Activated CD4-positive, alpha-beta T cell treated with anti-CD3 and anti-CD28 coated beads, Interleukin-2, amount 50 U/mL, for 4 hours (primary cell): ENCODE results near the gene INHBA.

Experiments used
- DNase-seq, 2 experiments: peaks; one replicate each; pipeline ENCODE4 v3.0.0-alpha.2; 2020

INHBA gene

GRCh38 chr7:41702635-41703371 is at the start of gene INHBA:
INHBA (minus strand) TSS chr7:41703090; CDS start chr7:41700374, 2,716 bp downstream.
- DNase-seq = no peak

GRCh38 chr7:41752615-41753014 is 49.7 kb upstream of the INHBA start:
- DNase-seq = no peak

- DNase-seq = no peak
These were observed 48.0 kb upstream of the INHBA start for GRCh38 chr7:41750661-41751540.

GRCh38 chr7:41747961-41748360 is 45.1 kb upstream of the INHBA start:
- DNase-seq = no peak

- no peak for DNase-seq
These were observed 42.6 kb upstream of the INHBA start for GRCh38 chr7:41745451-41745850.

GRCh38 chr7:41744161-41744560 is 41.3 kb upstream of the INHBA start:
- no peak for DNase-seq

- DNase-seq = no peak
These were observed 39.6 kb upstream of the INHBA start for GRCh38 chr7:41742401-41743020.

- no peak for DNase-seq
These were observed 35.9 kb upstream of the INHBA start for GRCh38 chr7:41738806-41739205.

- no peak for DNase-seq
These were observed 35.4 kb upstream of the INHBA start for GRCh38 chr7:41738336-41738735.

- no peak for DNase-seq
These were observed 32.3 kb upstream of the INHBA start for GRCh38 chr7:41735206-41735605.

GRCh38 chr7:41732843-41733306 is 30.0 kb upstream of the INHBA start:
- DNase-seq = no peak

- no peak for DNase-seq
These were observed 29.5 kb upstream of the INHBA start for GRCh38 chr7:41732436-41732785.

GRCh38 chr7:41731493-41732435 is 28.9 kb upstream of the INHBA start:
- DNase-seq = no peak

GRCh38 chr7:41730668-41731067 is 27.8 kb upstream of the INHBA start:
- no peak for DNase-seq

GRCh38 chr7:41730161-41730560 is 27.3 kb upstream of the INHBA start:
- no peak for DNase-seq

GRCh38 chr7:41729059-41729458 is 26.2 kb upstream of the INHBA start:
- no peak for DNase-seq

GRCh38 chr7:41725013-41725412 is 22.1 kb upstream of the INHBA start:
- no peak for DNase-seq

- no peak for DNase-seq
These were observed 18.0 kb upstream of the INHBA start for GRCh38 chr7:41720886-41721285.

GRCh38 chr7:41720046-41720445 is 17.2 kb upstream of the INHBA start:
- DNase-seq = no peak

- no peak for DNase-seq
These were observed 13.8 kb upstream of the INHBA start for GRCh38 chr7:41716691-41717090.

- no peak for DNase-seq
These were observed 12.1 kb upstream of the INHBA start for GRCh38 chr7:41715000-41715399.

- DNase-seq = no peak
These were observed 8.6 kb upstream of the INHBA start for GRCh38 chr7:41711283-41712064.
